Caco-2 (cell line): ENCODE data around the gene FNDC3A. TPM values are rescaled to one million over a fixed set of nuclear protein-coding genes. Genes with fewer than 3 reads are reported as not detected.

Source experiments
- BruUV-seq: library from RNA; stranded (reverse); fragments of 400-500 nt; replicated peaks from 2 replicates; lab custom pipeline; 2021; lab: Mats Ljungman, UMichigan
- CTCF ChIA-PET: fragments of 300-600 bp; sonication (Branson Sonifier 250); formaldehyde crosslinking; loops from one replicate; lab custom pipeline; 2022; ENCODE audit warnings: antibody characterized with exemption; lab: Charles Lee
- POLR2A ChIA-PET: fragments of 300-600 bp; sonication (Branson Sonifier 250); formaldehyde crosslinking; loops from one replicate; lab custom pipeline; 2022; ENCODE audit warnings: antibody characterized with exemption; lab: Charles Lee
- DNase-seq, 2 experiments: peaks; one replicate each; pipeline versions ENCODE4 v3.0.0 to v3.0.0-alpha.2; 2020 to 2022
- H3K27me3 ChIP-seq: replicated peaks from 2 replicates; pipeline ENCODE4 v1.6.0; 2011; ENCODE audit warnings: low read length; ENCODE audit not compliant: control insufficient read depth, insufficient read depth
- H3K36me3 ChIP-seq: 2 replicates; pipeline ENCODE4 v1.5.1; 2011; ENCODE audit warnings: low read length; ENCODE audit not compliant: control insufficient read depth, insufficient read depth
- H3K4me1 ChIP-seq: fragments of 250-450 bp; sonication (Bioruptor Pico); 2 replicates; pipeline ENCODE4 v1.5.1; 2020; ENCODE audit warnings: mild to moderate bottlenecking
- H3K4me3 ChIP-seq: 2 replicates; pipeline ENCODE4 v1.5.1; 2011; ENCODE audit warnings: low read depth, mild to moderate bottlenecking, control low read depth, low read length
- H3K9me3 ChIP-seq: fragments of 250-450 bp; sonication (Bioruptor Pico); 2 replicates; pipeline ENCODE4 v1.5.1; 2020; ENCODE audit warnings: mild to moderate bottlenecking, moderate library complexity
- H3K27ac Mint-ChIP-seq: one replicate; pipeline ENCODE4 v1.8.0; 2022; ENCODE audit warnings: mixed read lengths; ENCODE audit not compliant: unreplicated experiment
- H3K27me3 Mint-ChIP-seq: one replicate; pipeline ENCODE4 v1.8.0; 2022; ENCODE audit warnings: mixed read lengths; ENCODE audit not compliant: insufficient read depth, unreplicated experiment
- H3K36me3 Mint-ChIP-seq: one replicate; pipeline ENCODE4 v1.8.0; 2022; ENCODE audit warnings: mild to moderate bottlenecking, mixed read lengths; ENCODE audit not compliant: insufficient read depth, unreplicated experiment
- H3K4me1 Mint-ChIP-seq: one replicate; pipeline ENCODE4 v1.8.0; 2022; ENCODE audit warnings: low read depth, mixed read lengths; ENCODE audit not compliant: unreplicated experiment
- H3K4me3 Mint-ChIP-seq: one replicate; pipeline ENCODE4 v1.8.0; 2022; ENCODE audit warnings: mild to moderate bottlenecking, moderate library complexity, mixed read lengths; ENCODE audit not compliant: unreplicated experiment
- H3K9me3 Mint-ChIP-seq: one replicate; pipeline ENCODE4 v1.8.0; 2022; ENCODE audit warnings: mixed read lengths; ENCODE audit not compliant: unreplicated experiment
- CTCF ChIP-seq, 2 experiments: fragments of 200-600 bp in 1 of 2; IDR thresholded peaks; 1 replicate in 1 of 2; 2 replicates in 1 of 2; pipeline versions ENCODE4 v1.5.1 to v1.8.0; 2011 to 2022; ENCODE audit warnings: antibody characterized with exemption in 1 of 2, control low read depth in 1 of 2, inconsistent platforms in 1 of 2, low read depth in 1 of 2, low read length in 1 of 2, mild to moderate bottlenecking in 1 of 2, moderate library complexity in 1 of 2; ENCODE audit not compliant: insufficient read depth in 1 of 2, severe bottlenecking in 1 of 2, unreplicated experiment in 1 of 2
- intact Hi-C: fragments of 100-400 bp; cut with micrococcal nuclease; formaldehyde crosslinking; loops from one replicate; pipeline ENCODE4 v1.10.0; 2022; ENCODE audit not compliant: unreplicated experiment
- total RNA-seq: library from RNA; stranded (reverse); gene quantifications from 2 replicates; pipeline ENCODE4 v1.2.3, GENCODE V29; 2022

FNDC3A gene
- total RNA-seq, 1 experiment from 2014 or later = 32.5 TPM

GRCh38 chr13:49164712-49165111 lies 189.0 kb downstream of the FNDC3A start:
- BruUV-seq = no TSS peak
- no peak for TF ChIP-seq CTCF (IDR thresholded peaks at IDR 0.05; ENCODE audit: insufficient read depth in 1 of 2, low read depth in 1 of 2, low read length in 1 of 2, severe bottlenecking in 1 of 2, unreplicated experiment in 1 of 2)
- H3K4me3 ChIP-seq = no peak overlapping the region
- no peak overlapping the region for H3K27ac Mint-ChIP-seq
- H3K36me3 ChIP-seq = peaks cover 1% of the 10 kb centered on the region
- H3K4me1 ChIP-seq = no peaks in the 10 kb centered on the region
- intact Hi-C loops = no loop called here
- H3K27me3 ChIP-seq = no peaks in the 10 kb centered on the region
- POLR2A ChIA-PET = no interaction called here
- H3K27me3 Mint-ChIP-seq = no peaks in the 10 kb centered on the region
- CTCF ChIA-PET = no interaction called here
- H3K9me3 Mint-ChIP-seq = peaks cover 23% of the 10 kb centered on the region
- no peaks in the 10 kb centered on the region for H3K4me1 Mint-ChIP-seq
- peaks cover 35% of the 10 kb centered on the region for H3K36me3 Mint-ChIP-seq
- no peak for DNase-seq
- no peak overlapping the region for H3K4me3 Mint-ChIP-seq
- peaks cover 8% of the 10 kb centered on the region; the same call in 1 of the 2 replicates for H3K9me3 ChIP-seq

GRCh38 chr13:49165798-49166752 lies 190.4 kb downstream of the FNDC3A start:
- peaks cover 30% of the 10 kb centered on the region for H3K36me3 Mint-ChIP-seq

GRCh38 chr13:49171359-49171758 lies 195.6 kb downstream of the FNDC3A start:
- H3K36me3 ChIP-seq = no peaks in the 10 kb centered on the region
- Mint-ChIP-seq H3K9me3 (no peaks in the 10 kb centered on the region), H3K27ac (no peak overlapping the region), H3K4me1 (no peaks in the 10 kb centered on the region), H3K4me3 (no peak overlapping the region), H3K27me3 (no peaks in the 10 kb centered on the region), H3K36me3 (peaks cover 6% of the 10 kb centered on the region)
- no peak overlapping the region for H3K4me3 ChIP-seq
- DNase-seq = no peak
- ChIA-PET POLR2A (no interaction called here), CTCF (no interaction called here)
- TF ChIP-seq CTCF (IDR thresholded peaks at IDR 0.05; ENCODE audit: insufficient read depth in 1 of 2, low read depth in 1 of 2, low read length in 1 of 2, severe bottlenecking in 1 of 2, unreplicated experiment in 1 of 2) = no peak
- no TSS peak for BruUV-seq
- H3K27me3 ChIP-seq = no peaks in the 10 kb centered on the region
- intact Hi-C loops = no loop called here
- H3K9me3 ChIP-seq = no peaks in the 10 kb centered on the region
- H3K4me1 ChIP-seq = no peaks in the 10 kb centered on the region

More at GRCh38 chr13:49165798-49166752, 190.4 kb downstream of the FNDC3A start:
- H3K9me3 ChIP-seq = peaks cover 8% of the 10 kb centered on the region; the same call in 1 of the 2 replicates
- TF ChIP-seq CTCF (IDR thresholded peaks at IDR 0.05; ENCODE audit: insufficient read depth in 1 of 2, low read depth in 1 of 2, low read length in 1 of 2, severe bottlenecking in 1 of 2, unreplicated experiment in 1 of 2) = no peak
- BruUV-seq = no TSS peak
- H3K4me1 ChIP-seq = no peaks in the 10 kb centered on the region
- Mint-ChIP-seq H3K4me3 (no peak overlapping the region), H3K9me3 (peaks cover 23% of the 10 kb centered on the region), H3K4me1 (no peaks in the 10 kb centered on the region), H3K27ac (no peak overlapping the region), H3K27me3 (no peaks in the 10 kb centered on the region)
- no peaks in the 10 kb centered on the region for H3K27me3 ChIP-seq
- no peak overlapping the region for H3K4me3 ChIP-seq
- H3K36me3 ChIP-seq = peaks cover 1% of the 10 kb centered on the region
- ChIA-PET CTCF (no interaction called here), POLR2A (no interaction called here)
- no peak for DNase-seq
- intact Hi-C loops = no loop called here
